NCI-H2196 (cell line): ENCODE measurements around the gene EPS8L2.

Experiments used
- DNase-seq: peaks from one replicate; lab custom pipeline; 2025; ENCODE audit not compliant: unreplicated experiment; lab: John Stamatoyannopoulos, UW

The EPS8L2 gene

DNA sequence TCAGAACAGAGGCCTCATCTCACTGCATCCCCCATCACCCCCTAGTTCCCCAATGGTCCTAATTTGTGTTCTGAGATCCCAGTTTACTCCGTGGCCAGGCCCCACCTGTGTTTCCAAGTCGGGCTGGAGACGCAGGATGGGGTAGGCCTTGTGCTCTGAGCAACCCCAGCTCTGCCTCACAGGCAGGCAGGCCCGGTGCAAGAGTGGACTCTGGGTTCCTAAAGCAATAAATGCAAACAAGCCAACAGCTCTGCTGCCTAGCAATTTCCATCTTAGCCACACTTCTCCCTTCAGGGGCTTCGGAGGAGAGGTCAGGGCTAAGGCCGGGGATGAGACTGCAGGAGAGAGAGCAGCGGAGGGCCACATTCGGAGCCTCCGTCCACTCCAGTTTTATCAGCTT is 2.5 kb upstream of the EPS8L2 start:
- no peak for DNase-seq

DNA sequence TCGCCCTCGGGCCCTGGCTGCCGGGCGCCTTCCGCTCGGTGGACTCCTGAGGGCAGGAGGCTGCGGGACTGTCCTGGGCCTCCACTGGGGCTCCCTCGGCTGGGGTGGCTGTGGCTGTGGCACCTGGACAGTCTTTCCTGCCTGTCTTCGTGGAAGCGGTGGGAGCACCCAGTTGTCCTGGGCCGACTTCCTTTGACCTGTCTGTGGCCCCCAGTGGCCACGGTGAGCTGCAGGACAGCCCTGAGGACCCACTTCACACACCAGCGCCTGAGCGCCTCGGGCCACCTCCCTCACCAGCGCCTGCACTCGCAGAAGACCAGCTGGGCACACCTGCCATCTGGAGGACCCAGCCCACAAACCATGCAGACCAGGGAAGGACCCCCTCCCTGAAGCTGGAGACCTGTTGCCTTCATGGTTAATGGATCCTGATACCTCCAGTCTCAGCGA is 1.8 kb upstream of the EPS8L2 start:
- no peak for DNase-seq

DNA sequence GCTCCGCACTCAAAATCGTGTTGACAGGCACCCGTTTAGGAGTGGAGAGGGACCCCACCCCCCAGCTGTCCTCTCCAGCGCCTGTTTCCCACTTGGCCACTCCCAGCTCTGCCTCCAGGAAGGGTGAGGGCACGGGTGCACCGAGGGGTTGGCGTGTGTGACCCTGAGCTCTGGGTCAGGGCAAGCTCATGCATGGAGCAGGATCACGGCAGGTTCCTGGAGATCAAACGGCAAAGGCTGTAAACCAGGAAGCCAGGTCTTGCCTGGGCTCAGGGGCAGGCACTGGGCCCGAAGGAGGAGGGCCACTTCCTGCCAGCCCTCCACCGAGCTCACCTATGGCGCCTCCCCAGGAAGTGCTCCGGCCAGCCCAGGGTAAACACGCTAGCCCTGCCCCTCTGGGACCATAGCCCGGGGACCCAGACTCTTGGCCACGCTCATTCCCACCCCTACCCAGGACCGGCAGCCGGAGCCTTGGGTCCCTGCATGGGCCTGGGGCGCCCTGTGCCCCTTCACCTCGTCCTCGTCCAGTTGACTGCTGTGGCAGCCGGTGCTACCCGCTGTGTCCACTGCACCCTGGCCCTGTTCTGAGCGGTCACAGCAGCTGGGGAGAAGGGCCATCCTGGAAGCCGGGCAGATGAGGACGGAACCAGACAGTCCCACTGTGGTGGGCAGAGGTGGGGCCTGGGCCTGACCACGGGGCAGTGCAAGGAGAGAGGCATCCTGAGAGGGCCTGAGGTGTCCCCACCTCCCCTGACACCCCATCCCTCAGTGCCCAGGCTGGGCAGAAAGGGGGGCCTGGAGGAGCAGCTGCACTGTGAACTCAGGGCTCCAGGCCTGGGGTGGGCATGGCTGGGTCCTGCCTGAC is 1.0 kb upstream of the EPS8L2 start:
- peak; percentile 70 for DNase-seq

DNA sequence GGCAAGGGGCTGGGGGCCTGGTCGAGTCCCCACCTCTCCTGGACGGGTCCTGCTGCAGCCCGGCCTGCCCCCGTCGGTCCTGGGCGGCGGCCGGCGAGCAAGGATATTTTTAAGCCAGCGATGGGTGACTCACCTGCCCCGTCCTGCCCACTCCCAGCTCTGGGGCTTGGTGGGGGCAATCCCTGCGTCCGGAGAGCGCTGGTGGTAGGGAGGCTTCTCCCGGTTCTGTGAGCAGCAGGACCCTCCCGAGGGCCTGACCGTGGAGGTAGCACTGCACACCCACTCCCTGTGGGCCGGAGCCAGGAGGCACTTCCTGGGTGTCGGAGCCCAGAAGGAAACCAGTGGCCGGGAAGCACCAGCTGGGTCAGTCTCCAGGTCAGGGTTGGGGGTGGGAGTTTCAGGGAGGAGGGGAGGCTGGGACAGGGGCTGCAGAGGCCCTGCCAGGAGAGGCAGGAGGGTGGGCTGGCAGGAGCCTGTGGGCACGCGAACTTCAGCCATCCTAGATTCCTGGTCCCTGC is 467 bp downstream of the EPS8L2 start:
- no peak for DNase-seq

DNA sequence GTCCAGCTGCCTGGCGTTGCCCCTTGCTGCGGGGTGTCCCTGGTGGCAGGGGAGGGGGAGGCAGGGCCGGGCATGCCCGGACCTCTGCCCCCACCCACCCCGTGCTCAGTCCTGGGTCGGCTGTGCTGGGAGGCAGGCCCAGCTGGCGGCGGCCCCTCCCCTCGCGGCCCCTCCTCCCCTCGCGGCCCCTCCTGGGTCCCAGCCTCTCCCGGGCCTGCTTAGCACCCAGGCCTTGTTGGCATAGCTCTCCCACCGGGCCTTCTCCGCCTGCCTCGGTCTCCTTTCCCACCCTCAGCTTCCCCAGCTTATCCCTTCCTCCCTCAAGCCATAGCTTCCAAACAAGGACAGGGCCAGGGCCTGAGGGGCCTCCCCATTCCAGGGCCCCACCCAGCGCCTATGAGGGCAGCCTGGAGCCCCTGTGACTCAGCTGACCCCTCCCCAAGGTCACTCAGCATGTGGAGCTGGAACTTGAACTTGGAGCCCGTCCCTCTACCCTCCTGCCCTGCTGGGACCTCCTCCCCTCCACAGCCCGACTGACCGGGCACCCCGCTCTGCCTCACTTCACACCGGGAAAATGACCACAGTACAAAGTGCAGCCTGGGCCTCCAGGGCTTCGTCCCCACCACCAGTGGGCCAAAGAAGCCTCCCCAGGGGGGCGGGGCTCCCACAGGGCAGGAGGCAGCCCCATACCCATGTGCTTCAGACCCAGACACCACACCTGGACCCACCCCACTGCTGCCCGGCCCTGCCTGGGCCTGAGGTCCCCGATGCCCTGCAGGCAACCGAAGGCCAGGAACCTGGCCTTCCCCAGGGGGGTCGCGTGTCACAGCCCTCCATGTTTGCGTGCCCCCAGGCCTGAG is 1.2 kb downstream of the EPS8L2 start:
- DNase-seq: no peak

DNA sequence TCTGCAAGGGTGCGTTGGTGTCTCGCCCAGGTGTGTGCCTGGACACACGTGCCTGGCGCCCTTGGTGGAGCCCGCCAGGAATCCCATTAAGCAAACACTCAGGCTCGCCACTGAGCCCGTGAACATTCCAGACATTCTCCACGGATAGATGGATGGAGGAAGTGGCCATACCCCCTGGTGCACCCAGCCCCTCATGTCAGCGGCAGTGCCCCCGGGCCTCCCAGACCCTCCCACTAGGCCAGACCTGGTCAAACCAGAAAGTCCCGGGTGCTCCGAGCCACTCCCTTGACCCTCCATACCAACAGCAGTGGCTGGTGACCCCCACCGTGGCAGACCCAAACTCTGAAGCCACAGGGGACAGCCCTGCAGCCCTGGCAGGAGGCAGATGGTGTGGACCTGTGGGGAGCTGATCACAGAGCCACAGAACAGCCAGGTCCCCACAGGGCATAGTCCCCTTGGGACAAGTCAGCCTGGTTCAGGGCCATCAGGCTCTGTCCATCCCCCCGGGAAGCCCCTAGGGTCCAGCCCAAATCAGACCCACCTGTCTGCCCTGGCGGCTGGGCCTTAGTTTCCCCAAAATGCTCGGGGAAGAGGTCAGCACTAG is 1.9 kb downstream of the EPS8L2 start:
- no peak for DNase-seq

DNA sequence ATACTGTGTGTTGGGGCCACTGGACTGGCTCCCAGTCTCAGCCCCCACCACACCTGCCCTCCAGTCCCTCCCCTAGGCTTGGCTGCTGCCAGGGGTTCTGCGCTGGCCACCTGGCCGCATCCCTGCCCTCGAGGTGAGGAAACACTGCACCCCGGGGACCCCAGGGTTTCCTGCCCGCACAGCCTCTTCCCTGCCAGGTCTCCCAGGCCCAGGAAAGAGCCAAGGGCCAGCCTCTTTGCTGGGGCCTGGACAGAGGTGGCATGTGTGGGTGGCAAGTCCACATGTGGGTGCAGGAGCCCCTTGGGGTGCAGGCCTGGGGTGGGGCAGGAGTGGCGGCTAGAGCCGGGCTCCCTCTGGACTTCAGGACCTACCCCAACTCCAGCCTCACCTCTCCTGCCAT is 2.5 kb downstream of the EPS8L2 start:
- DNase-seq: no peak

DNA sequence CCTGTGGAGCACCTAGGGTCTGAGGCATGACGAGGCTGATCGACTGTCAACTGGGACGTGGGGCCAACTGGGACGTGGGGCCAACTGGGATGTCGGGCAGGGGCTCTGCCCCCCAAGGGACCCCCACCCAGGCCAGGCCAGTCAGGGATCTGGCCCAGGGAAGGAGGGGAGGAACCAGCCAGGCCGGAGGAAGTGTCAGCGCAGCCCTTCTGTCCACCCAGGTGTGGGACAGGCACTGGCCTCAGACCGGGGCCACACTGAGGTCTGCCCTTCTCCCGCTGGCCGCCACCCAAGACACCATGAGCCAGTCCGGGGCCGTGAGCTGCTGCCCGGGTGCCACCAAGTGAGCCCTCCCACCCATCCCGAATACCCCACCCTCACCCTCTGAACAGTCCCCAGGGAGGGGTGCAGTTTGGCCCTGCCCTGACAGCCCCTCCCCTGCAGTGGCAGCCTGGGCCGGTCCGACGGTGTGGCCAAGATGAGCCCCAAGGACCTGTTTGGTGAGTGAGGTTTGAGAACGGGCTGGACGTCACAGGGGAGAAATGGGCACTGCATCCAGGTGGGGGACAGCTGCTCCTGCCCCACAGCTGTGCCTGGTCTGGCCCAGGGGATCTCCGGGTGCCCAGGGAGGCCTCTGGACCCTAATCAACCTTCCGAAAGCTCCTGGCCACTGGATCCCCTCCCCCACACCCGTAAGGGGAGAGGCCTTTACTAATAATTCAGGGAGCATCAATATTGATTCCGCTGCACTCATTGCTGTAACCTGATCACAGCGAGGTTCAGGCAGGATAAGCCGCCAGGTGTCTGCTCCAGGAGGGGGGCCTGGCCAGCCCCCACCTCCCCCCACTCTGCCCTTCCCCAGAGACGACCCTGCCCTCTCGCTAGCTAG is 3.3 kb downstream of the EPS8L2 start:
- DNase-seq: no peak

DNA sequence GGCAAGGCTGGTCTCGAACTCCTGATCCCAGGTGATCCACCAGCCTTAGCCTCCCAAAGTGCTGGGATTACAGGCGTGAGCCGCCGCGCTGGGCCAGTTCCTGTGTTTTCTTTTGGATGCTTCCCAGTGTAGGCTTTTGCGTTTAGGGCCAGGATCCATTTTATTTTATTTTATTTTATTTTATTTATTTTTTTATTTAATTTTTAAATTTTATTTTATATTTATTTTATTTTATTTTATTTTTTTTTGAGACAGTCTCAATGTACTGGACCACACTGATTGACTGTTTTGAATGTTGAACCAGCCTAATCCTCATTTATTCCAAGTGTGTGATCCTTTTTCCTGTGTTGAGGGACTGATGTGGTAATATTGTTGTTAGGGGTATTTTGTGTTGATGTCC is 8.4 kb downstream of the EPS8L2 start:
- DNase-seq: no peak

DNA sequence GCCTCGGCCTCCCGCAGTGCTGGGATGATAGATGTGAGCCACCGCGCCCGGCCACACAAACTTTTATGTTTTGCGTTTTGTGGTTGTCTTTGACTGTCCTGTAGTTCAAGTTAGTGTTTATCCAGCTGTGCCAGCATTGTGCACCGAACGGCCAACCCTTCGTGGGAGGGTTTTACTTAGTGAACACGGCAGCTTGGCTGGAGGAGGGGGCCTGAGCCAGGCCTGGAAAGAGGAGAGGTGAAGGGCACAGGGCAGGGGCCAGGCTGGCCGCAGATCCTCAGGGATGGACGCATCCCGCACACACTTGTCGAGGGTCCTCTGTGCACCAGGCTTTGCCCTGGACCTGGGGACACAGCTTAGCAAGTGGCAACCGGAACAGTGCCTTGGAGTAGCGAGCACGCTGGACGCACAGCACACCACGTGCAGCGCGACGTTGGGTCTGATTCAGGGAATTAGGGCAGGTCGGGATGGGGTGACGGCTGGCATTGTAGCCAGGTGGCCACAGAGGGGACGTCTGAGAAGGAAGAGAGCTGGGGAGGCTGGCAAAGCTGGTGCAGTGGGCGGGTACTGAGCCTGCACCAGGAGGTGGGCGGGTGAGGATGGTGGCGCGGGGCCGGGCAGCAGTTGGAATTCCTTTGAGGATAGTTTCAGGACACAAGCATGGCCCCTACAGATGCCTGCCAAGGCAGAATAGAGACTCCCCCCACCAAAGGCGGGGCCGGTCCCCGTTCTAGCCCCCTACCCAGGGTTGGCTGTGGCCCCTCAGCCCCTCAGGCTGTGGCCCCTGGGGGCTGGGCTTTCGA is 13.4 kb downstream of the EPS8L2 start:
- DNase-seq: no peak

DNA sequence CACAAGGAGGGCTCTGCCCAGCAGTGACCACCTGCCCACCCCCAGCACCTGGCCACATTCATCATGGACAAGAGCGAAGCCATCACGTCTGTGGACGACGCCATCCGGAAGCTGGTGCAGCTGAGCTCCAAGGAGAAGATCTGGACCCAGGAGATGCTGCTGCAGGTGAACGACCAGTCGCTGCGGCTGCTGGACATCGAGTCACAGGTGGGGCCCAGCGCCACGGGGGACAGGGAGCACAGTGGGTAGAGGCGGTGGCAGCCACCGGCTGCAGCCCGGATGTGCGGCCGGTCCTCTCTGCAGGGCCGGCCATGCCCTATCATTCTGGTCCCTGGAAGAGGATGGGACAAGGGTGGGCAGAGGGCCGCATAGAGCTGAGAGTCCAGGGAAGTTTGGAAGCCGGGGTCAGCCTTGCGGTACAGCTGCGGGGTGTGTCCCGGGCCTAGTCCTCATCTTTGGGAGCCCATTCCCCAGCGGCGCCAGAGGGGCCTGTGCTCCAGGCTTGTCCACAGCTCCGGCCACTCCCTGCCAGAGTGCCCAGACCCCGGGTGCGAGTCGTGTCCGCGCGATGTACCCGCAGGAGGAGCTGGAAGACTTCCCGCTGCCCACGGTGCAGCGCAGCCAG is 14.1 kb downstream of the EPS8L2 start:
- no peak for DNase-seq

DNA sequence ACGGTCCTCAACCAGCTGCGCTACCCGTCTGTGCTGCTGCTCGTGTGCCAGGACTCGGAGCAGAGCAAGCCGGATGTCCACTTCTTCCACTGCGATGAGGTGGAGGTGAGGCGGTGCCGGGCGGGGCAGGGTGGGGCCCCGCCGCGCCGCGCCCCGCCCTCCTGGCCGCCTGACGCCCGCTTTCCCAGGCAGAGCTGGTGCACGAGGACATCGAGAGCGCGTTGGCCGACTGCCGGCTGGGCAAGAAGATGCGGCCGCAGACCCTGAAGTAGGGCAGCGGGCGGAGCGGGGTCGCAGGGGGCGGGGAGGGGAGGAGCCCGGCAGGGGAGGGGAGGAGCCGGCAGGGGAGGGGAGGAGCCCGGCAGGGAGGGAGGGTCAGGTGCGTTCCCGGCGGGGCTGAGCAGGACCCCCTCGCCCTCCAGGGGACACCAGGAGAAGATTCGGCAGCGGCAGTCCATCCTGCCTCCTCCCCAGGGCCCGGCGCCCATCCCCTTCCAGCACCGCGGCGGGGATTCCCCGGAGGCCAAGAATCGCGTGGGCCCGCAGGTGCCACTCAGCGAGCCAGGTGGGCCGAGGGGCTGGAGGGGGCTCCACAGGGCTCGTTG is 14.7 kb downstream of the EPS8L2 start:
- no peak for DNase-seq

DNA sequence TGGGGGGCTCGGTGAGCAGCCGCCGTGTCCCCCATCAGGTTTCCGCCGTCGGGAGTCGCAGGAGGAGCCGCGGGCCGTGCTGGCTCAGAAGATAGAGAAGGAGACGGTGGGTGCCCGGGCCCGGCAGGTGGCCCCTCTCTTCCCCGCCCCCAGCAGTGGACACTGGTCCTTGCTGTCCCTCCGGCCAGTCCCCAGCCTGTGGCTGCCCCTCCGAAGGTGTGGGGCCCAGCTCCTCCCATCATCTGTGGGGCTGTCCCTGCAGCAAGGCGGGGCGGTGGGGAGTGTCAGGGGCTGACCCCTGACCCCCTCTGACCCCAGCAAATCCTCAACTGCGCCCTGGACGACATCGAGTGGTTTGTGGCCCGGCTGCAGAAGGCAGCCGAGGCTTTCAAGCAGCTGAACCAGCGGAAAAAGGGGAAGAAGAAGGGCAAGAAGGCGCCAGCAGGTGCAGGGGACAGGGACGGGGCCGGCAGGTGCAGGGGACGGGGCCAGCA is 15.3 kb downstream of the EPS8L2 start:
- DNase-seq: no peak

DNA sequence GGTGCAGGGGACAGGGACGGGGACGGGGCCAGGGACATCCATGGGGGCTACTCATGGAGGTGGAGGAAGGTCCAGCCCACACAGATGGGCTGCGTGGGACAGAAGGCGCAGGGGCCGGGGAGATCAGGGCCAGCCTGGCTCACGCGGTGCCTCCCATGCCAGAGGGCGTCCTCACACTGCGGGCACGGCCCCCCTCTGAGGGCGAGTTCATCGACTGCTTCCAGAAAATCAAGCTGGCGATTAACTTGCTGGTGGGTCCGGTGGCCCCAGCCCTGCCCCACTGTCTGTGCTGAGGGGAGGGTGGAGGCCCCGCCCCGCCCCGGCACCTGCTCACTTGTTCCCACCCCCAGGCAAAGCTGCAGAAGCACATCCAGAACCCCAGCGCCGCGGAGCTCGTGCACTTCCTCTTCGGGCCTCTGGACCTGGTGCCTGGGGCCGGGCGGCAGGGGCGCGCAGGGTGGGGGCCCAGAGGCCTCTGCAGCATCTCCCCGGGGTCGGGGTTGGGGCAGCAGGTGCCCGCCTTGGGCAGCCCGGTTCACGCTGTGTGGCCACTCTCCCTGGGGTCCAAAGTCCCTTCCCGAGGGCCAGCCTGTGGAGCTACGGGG is 15.8 kb downstream of the EPS8L2 start:
- DNase-seq: no peak

DNA sequence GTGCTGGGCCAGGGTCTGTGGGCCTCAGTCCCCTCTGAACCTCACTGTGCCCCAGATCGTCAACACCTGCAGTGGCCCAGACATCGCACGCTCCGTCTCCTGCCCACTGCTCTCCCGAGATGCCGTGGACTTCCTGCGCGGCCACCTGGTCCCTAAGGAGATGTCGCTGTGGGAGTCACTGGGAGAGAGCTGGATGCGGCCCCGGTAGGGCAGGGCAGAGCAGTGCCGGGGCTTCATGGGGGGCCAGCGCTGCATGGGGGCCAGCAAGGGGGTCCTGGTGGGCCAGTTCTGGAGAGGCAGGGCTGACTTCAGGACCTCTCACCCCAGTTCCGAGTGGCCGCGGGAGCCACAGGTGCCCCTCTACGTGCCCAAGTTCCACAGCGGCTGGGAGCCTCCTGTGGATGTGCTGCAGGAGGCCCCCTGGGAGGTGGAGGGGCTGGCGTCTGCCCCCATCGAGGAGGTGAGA is 16.3 kb downstream of the EPS8L2 start:
- DNase-seq: no peak

DNA sequence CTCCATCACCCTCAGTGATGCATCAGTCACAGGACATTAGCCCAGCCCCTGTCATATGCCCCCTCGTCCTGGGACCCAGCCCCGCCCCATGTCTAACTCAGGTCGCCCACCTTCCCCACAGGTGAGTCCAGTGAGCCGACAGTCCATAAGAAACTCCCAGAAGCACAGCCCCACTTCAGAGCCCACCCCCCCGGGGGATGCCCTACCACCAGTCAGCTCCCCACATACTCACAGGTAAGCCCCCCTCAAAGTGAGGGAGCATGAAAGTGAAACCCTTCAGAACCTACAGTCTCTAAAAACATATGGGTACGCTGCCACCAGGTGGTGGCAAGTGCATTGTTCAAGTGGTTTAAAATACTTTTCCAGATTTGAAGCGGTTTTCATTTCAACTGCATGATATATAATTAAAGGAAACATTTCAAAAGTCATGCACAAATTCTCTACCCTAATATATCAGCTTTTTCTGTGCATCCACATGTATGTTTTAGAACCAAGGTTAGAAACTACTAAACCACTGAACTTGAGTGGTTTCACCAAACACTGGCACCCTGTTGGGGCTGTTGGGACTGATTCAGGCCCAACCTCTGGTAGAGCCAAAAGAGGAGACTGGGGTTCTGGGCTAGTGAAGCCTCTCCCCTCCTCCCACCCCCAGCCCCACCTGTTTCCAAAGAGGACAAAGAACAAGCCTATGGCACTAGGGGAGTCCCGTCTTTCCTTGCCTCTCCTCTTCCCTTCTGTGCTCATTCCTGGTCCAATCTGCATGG is 17.3 kb downstream of the EPS8L2 start:
- DNase-seq: peak; percentile 57

DNA sequence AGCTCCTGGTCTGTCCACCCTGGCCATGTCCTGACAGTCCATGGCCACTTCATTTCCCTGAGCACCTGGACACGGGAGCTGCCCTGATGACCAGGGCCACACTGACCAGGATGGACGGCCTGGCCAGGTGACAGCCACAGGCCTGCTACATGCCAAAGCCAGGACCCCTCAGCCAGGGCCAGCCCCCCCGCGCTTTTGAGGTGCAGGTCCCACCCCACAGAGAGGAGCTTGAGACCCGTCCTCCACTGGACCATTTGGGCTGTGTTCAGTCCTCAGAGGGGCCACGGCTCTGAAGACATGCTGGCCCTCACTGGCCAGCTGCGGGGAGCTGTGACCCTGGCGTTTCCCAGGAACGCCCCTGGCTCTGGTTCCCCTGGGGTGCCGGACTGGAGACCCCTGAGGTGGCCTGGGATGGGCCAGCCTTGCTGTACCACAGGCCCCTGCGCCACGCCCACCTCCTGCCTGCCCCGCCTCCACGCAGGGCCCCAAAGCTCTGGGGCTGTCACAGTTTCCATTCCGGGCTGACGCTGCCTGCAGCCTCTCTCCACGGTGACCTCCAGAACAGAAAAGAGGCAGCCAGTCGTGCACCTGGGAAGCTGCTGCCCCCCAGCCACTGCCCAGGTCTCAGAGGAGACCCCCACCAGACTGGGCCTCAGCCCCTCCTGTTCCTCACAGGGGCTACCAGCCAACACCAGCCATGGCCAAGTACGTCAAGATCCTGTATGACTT is 18.2 kb downstream of the EPS8L2 start:
- DNase-seq: no peak
